GM19240 (cell line): ENCODE data around the gene MTCL1.

Experiments used
- DNase-seq: peaks from one replicate; pipeline ENCODE4 v3.0.0; 2011; ENCODE audit warnings: low spot score; ENCODE audit not compliant: insufficient read length

The MTCL1 gene

GRCh38 chr18:8807488-8807805 lies 102.1 kb downstream of the MTCL1 start:
- no peak for DNase-seq

- DNase-seq, result no peak
These were observed 102.6 kb downstream of the MTCL1 start for GRCh38 chr18:8808001-8808400.

- no peak for DNase-seq
These were observed 104.2 kb downstream of the MTCL1 start for GRCh38 chr18:8809514-8809913.

- DNase-seq, result no peak
These were observed 104.8 kb downstream of the MTCL1 start for GRCh38 chr18:8810157-8810556.

- no peak for DNase-seq
These were observed 105.8 kb downstream of the MTCL1 start for GRCh38 chr18:8811115-8811514.

DNA sequence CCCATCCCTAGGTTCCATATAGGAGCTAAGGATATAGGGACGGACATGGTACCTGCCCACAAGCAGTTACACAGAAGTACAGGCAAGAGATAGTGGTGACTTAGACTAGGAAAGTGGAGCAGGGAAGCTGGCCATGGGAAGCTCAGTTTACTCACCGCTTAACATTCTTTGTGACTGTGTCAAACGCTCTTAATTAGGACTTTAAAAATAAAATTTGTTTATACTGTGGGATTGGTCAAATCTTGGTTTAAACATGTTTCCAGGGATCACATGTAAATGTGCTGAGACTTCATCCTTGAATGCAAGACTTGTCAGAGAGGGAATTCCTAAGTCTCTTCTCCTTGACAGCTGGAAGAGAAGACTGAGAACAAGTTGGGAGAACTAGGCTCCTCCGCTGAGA lies 107.3 kb downstream of the MTCL1 start:
- no peak for DNase-seq

GRCh38 chr18:8813611-8814010 lies 108.3 kb downstream of the MTCL1 start:
- no peak for DNase-seq

DNA sequence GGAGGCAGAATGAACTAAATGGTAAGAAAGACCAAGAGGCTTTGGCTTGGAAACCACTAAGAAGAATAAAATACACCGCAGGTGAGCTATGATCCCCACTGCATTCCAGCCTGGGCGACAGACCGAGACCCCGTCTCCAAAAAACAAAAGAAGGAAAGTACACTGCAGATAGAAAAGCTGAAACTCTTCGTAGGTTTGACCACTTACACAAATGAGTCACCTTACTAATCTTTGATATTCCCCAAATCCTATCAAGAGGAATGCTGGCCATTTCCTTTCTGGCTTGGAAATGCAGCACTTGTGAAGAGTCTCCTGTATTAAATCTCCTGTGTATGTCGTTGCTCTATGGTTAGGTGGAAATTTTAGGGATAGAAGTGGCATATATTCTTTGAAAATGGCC lies 108.8 kb downstream of the MTCL1 start:
- DNase-seq, result no peak

DNA sequence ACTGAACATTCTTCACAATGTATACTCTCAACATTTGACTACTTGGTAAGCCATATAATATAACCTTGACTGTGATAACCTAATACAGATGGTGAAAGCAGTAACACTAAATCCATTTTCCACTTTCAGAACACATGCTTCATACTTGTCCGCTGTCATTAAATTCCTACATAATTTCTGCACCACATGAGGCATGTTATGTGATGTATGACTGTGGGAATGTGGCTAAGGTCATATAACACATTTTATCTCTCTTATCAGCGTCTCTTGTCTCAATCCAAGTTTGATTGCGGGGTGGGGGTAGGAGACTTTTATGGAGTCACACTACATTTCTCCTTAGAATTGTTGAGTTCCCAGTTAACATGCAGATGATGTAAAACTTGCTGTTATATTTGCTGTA lies 110.9 kb downstream of the MTCL1 start:
- no peak for DNase-seq

DNA sequence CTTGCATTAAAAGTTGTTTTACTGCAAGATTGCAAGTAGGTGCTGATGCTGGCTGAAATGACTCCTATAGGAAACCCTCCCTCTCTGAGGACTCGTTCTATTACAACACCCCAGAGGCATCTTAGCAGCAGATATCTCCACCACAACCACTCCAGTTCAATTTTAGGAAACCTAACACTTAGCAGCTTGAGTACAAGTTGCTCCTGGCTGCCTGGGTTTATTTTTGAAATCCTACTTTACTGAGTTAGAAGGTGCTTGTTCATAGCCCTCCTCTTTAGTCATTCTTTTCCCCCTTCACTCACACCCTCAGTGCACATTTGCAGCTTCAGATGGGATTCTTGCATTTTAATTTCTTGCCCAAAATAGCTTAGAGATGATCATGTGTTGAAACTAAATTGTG lies 111.5 kb downstream of the MTCL1 start:
- DNase-seq, result no peak

DNA sequence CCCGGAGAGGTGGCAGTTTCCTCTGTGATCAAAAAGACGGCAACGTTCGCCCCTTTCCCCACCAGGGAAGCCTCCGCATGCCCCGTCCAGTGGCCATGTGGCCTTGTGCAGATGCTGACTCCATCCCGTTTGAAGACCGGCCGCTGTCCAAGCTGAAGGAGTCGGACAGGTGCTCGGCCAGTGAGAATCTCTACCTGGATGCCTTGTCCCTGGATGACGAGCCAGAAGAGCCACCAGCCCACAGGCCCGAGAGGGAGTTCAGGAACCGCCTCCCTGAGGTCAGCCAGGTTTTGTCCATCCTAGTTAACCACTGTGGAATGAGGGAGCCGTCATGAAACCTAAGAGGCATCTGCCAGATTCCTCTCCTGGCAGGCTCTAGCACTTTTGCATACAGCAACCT lies 113.6 kb downstream of the MTCL1 start:
- DNase-seq, result no peak

GRCh38 chr18:8820396-8821082 lies 115.2 kb downstream of the MTCL1 start:
- DNase-seq, result no peak

- no peak for DNase-seq
These were observed 115.7 kb downstream of the MTCL1 start for GRCh38 chr18:8821083-8821465.

DNA sequence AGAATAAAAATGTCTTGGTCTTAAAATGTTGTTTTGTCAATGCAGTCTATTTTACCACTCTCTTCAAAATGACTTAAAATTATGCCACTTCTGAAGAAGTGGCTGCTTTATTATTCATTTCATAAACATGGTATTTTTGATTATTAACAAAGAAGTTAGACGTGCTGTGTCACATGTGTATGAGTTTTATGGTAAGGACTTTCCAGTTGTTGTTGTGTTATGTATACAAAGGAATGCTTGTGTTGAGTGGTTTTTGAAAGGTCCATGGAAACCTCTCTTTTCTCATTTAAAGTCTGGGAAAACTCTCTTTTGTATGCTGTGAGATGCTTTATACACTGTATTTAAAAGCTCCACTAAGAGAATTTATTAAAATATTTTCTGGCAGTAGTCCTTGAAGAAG lies 116.2 kb downstream of the MTCL1 start:
- DNase-seq, result no peak

DNA sequence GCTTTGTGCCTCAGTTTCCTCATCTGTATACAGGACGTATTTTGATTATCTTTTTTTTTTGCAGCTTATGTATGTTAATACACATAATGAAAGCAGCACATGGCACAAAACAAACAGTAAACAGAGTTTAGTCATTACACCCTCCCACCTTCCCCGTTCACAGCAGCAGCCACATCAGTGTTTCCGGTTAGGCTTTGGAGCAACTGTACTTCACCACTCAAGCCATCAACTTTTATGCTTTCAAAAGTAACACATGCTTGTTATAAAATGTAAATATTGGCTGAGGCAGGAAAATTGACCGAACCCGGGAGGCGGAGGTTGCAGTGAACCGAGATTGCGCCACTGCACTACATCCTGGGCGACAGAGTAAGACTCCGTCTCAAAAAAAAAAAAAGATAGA lies 117.3 kb downstream of the MTCL1 start:
- no peak for DNase-seq

GRCh38 chr18:8823530-8823929 lies 118.2 kb downstream of the MTCL1 start:
- DNase-seq, result no peak

- DNase-seq, result no peak
These were observed 119.5 kb downstream of the MTCL1 start for GRCh38 chr18:8824846-8825245.

- DNase-seq, result no peak
These were observed 119.9 kb downstream of the MTCL1 start for GRCh38 chr18:8825273-8825672.

DNA sequence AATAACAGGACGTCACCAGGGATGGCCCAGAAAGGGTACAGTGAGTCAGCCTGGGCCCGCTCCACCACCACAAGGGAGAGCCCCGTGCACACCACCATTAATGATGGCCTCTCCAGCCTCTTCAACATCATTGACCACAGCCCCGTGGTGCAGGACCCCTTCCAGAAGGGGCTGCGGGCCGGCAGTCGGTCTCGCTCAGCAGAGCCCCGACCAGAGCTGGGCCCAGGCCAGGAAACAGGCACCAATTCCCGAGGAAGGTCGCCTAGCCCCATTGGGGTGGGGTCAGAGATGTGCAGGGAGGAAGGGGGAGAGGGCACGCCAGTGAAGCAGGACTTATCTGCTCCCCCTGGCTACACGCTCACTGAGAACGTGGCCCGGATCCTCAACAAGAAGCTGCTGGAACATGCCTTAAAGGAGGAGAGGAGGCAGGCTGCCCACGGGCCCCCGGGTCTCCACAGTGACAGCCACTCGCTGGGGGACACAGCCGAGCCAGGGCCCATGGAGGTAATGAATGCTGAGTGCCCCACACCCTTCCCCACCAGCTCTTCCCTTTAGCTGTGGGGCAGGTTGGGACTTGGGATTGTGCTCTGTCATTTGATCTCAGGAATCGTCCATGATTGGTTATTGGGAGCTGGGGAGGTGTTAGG lies 120.5 kb downstream of the MTCL1 start:
- no peak for DNase-seq

DNA sequence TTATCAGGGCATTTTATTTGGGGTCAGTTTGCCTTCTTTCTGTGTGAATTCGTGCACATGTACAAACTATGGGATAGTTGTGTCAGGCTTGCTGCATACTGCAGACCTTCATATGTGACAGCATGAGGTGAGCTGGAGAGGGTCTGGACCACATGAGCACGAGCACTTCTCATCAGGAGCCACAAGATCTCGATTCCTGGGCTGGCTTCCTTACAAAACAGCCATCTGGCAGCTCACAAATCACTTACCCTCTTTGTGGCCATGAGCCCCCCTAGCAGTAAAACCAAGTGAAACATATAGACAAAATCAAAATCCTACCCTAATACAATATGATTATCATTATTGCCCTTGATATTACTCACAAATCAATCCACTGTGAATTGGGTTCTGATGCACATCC lies 121.2 kb downstream of the MTCL1 start:
- DNase-seq, result no peak

DNA sequence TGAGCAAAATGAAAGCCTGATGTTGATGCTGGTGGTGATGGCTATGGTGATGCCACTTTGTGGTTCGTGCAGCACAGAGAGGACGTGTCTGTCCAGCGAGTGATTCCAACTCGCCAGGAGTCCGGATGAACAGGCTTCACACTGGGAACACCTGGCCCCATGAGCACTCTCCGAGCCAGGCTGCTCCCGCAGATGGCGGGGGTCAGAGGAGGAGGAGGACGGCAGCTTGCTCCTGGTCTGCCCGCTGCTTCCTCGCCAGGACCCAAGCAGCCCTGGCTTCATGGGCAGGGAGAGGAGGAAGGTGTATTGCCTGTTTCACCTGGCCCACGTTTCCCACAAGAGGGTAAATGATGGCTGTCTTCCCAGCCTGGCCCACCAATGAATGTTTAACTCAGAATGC lies 121.6 kb downstream of the MTCL1 start:
- DNase-seq, result no peak

DNA sequence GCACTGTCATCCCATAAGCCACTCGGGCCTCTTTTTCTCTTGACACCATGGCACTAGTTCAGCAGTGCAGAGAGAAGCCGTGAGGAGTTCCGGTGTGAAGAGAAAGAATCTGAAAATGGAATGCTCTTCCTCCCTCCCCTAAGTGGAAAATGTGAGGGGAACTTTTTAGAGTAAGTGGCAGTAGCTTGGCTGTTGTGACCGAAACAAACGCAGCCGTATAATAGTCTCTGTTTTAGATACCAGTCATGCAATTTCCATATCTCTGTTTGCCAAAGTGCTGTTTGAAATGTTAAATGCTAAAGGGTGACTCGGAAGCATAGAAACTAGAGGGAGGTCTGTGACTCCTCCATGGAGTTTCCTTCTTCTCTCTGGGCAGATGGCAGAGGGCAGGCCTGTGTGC lies 122.9 kb downstream of the MTCL1 start:
- no peak for DNase-seq

DNA sequence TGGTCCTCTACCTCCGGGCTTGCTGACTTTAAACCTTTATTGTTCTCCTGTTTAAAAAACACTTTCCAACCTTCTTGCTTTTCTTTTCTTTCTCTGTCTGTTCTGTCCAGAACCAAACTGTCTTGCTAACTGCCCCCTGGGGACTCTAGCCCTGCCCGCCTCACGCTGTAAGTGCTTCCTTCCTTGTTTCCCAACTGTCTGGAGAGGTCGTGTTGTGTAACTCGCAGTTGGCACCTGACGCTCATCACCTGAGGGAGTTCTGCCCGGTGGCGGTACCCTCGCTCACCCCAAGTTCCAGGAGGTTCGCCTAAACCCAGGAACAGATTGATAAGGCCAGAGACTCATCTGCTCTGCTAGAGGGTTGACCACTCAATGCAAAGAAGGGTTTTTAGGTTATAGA lies 123.4 kb downstream of the MTCL1 start:
- no peak for DNase-seq
